GM23338 (cell line): ENCODE measurements around the gene ZNF385C.

Experiments used
- CREB1 ChIP-seq: fragments of 250-450 bp; sonication (Bioruptor Pico); IDR thresholded peaks from 2 replicates; pipeline ENCODE4 v1.5.0; 2020; ENCODE audit warnings: low read depth, mild to moderate bottlenecking, moderate library complexity
- CTCF ChIP-seq, 2 experiments: fragments of 200-600 bp in 1 of 2; sonication (generic) in 1 of 2; conservative IDR thresholded peaks; 2 replicates each; pipeline versions ENCODE4 v1.5.1 to v1.6.1; 2016 to 2017; ENCODE audit warnings: antibody characterized with exemption in 2 of 2, low read depth in 2 of 2, mild to moderate bottlenecking in 2 of 2, moderate library complexity in 1 of 2
- POLR2AphosphoS5 ChIP-seq: IDR thresholded peaks from 2 replicates; pipeline ENCODE4 v1.6.1; 2016; ENCODE audit warnings: antibody characterized with exemption, low read depth

- TF ChIP-seq CTCF (conservative IDR thresholded peaks at IDR 0.05; ENCODE audit: low read depth in 2 of 2) (no peak), POLR2AphosphoS5 (no peak), CREB1 (CRISPR knock-in tag) (no peak)
Observed at GRCh38 chr17:42078396-42079043, 19.8 kb downstream of the ZNF385C start.
